ENCODE measurements around the gene ZSCAN2.

Gene ZSCAN2

DNA sequence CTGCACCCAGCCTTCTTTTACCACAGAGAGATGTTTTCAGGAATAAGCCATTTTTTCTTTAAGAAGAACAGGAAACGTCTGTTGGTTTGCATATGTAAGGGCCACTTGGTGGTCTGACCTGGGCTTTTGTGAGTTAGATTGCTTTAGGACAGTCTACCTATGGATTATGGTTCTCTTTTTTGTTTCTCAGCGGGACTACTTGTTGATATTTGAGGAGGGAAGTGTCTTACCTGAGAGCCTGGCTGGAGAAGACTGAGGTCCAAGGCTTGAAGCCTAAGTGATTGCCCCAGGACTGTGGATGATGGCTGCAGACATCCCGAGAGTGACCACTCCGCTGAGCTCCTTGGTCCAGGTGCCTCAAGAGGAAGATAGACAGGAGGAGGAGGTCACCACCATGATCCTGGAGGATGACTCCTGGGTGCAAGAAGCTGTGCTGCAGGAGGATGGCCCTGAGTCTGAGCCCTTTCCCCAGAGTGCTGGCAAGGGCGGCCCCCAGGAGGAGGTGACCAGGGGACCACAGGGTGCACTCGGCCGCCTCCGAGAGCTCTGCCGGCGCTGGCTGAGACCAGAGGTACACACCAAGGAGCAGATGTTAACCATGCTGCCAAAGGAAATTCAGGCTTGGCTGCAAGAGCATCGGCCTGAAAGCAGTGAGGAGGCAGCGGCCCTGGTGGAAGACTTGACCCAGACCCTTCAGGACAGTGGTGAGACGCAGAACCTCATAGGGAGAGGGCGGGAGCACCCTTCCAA, 3.0 kb downstream of the ZSCAN2 start:
- TF ChIP-seq, protein P1, sequence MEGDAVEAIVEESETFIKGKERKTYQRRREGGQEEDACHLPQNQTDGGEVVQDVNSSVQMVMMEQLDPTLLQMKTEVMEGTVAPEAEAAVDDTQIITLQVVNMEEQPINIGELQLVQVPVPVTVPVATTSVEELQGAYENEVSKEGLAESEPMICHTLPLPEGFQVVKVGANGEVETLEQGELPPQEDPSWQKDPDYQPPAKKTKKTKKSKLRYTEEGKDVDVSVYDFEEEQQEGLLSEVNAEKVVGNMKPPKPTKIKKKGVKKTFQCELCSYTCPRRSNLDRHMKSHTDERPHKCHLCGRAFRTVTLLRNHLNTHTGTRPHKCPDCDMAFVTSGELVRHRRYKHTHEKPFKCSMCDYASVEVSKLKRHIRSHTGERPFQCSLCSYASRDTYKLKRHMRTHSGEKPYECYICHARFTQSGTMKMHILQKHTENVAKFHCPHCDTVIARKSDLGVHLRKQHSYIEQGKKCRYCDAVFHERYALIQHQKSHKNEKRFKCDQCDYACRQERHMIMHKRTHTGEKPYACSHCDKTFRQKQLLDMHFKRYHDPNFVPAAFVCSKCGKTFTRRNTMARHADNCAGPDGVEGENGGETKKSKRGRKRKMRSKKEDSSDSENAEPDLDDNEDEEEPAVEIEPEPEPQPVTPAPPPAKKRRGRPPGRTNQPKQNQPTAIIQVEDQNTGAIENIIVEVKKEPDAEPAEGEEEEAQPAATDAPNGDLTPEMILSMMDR (IDR thresholded peaks at IDR 0.05), result no peak
- no peak overlapping the region for H3K27ac ChIP-seq
- H3K4me3 ChIP-seq, result no peak overlapping the region
- no peak for DNase-seq (ENCODE audit: low spot score)

DNA sequence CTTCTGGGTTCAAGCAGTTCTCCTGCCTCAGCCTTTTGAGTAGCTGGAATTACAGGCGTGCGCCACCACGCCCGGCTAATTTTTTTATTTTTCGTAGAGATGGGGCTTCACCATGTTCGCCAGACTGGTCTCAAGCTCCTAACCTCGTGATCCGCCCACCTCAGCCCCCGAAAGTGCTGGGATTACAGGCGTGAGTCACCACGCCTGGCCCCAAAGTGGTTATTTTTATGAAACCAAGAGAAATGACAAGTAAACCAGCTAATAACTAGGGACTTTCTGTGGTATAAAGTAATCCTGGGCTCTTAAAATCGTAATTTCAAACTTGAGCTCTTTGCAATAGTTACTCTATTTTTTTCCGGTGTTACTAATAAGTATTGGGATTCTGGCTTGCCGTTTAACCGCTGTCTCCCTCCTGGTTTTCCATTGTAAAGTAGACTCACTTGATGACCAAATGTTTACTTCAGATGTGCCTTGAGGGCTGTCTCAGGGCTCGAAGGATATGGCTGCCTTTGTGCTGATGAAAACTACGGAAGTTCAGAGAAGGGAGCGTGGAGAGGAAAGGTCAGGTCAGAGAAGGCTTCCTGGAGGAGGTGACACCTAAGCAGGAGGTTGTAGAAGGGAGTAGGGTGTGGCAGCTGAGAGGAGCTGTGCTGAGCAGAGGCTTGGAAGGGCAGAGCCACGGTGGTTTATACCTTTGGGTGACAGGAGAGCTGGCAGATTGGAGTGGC, 4.2 kb downstream of the ZSCAN2 start:
- DNase-seq (ENCODE audit: low spot score), result no peak
- Histone ChIP-seq H3K27ac (no peak overlapping the region), H3K4me3 (no peak overlapping the region)
- TF ChIP-seq, protein P1 (IDR thresholded peaks at IDR 0.05), result no peak

GRCh38 chr15:84605554-84605882, 4.7 kb downstream of the ZSCAN2 start:
- DNase-seq (ENCODE audit: low spot score), result no peak
- H3K27ac ChIP-seq, result no peak overlapping the region
- TF ChIP-seq, protein P1 (IDR thresholded peaks at IDR 0.05), result no peak
- no peak overlapping the region for H3K4me3 ChIP-seq

GRCh38 chr15:84606653-84607120, 5.9 kb downstream of the ZSCAN2 start:
- no peak overlapping the region for H3K4me3 ChIP-seq
- no peak for DNase-seq (ENCODE audit: low spot score)
- TF ChIP-seq, protein P1 (IDR thresholded peaks at IDR 0.05), result no peak
- no peak overlapping the region for H3K27ac ChIP-seq

GRCh38 chr15:84608707-84609284, 8.0 kb downstream of the ZSCAN2 start:
- Histone ChIP-seq H3K27ac (no peak overlapping the region), H3K4me3 (no peak overlapping the region)
- TF ChIP-seq, protein P1 (IDR thresholded peaks at IDR 0.05), result no peak
- no peak for DNase-seq (ENCODE audit: low spot score)

GRCh38 chr15:84609818-84610525, 9.2 kb downstream of the ZSCAN2 start:
- Histone ChIP-seq H3K27ac (no peak overlapping the region), H3K4me3 (no peak overlapping the region)
- TF ChIP-seq, protein P1 (IDR thresholded peaks at IDR 0.05), result no peak
- no peak for DNase-seq (ENCODE audit: low spot score)

Data from coronary artery (tissue), 2 donors.